T-helper 2 cell treated with Interferon-gamma antibody and Interleukin-4, amounts not matched to agents 5 μg/mL and 100 μg/mL, for 36 hours (primary cell): ENCODE results near the gene PTPRN2.

Source experiments
- DNase-seq: peaks from one replicate; pipeline ENCODE4 v3.0.0; 2021; ENCODE audit warnings: low spot score
- H3K27ac Mint-ChIP-seq: one replicate; pipeline ENCODE4 v1.8.0; 2021; ENCODE audit warnings: mild to moderate bottlenecking, mixed read lengths
- H3K27me3 Mint-ChIP-seq: one replicate; pipeline ENCODE4 v1.8.0; 2021; ENCODE audit warnings: low read depth, mixed read lengths
- H3K36me3 Mint-ChIP-seq: one replicate; pipeline ENCODE4 v1.8.0; 2021; ENCODE audit warnings: low read depth, mixed read lengths
- H3K4me1 Mint-ChIP-seq: one replicate; pipeline ENCODE4 v1.8.0; 2021; ENCODE audit warnings: low read depth, mixed read lengths
- H3K4me3 Mint-ChIP-seq: one replicate; pipeline ENCODE4 v1.8.0; 2022; ENCODE audit warnings: mild to moderate bottlenecking, moderate library complexity, mixed read lengths
- H3K9me3 Mint-ChIP-seq: one replicate; pipeline ENCODE4 v1.8.0; 2021; ENCODE audit warnings: mixed read lengths

The PTPRN2 gene

GRCh38 chr7:157612009-157612663 lies 975.5 kb downstream of the PTPRN2 start:
- DNase-seq: no peak
- peaks cover 2% of the 10 kb centered on the region for H3K27me3 Mint-ChIP-seq
- H3K4me1 Mint-ChIP-seq: peaks cover 5% of the 10 kb centered on the region
- H3K36me3 Mint-ChIP-seq: no peaks in the 10 kb centered on the region
- H3K4me3 Mint-ChIP-seq: peak overlapping the region; percentile 87
- H3K9me3 Mint-ChIP-seq: no peaks in the 10 kb centered on the region
- peak overlapping the region; percentile 80 for H3K27ac Mint-ChIP-seq

GRCh38 chr7:157611341-157611740 lies 976.3 kb downstream of the PTPRN2 start:
- Mint-ChIP-seq H3K27ac (peak overlapping the region; percentile 52), H3K4me3 (peak overlapping the region; percentile 61), H3K9me3 (no peaks in the 10 kb centered on the region), H3K36me3 (no peaks in the 10 kb centered on the region), H3K27me3 (peaks cover 2% of the 10 kb centered on the region), H3K4me1 (peaks cover 5% of the 10 kb centered on the region)
- no peak for DNase-seq

- Mint-ChIP-seq H3K9me3 (no peaks in the 10 kb centered on the region), H3K4me3 (peak overlapping the region; percentile 61), H3K27me3 (peaks cover 2% of the 10 kb centered on the region), H3K4me1 (peaks cover 5% of the 10 kb centered on the region), H3K36me3 (no peaks in the 10 kb centered on the region), H3K27ac (no peak overlapping the region)
- no peak for DNase-seq
Measured at GRCh38 chr7:157610671-157611295, 976.8 kb downstream of the PTPRN2 start.

GRCh38 chr7:157609932-157610640 lies 977.5 kb downstream of the PTPRN2 start:
- no peaks in the 10 kb centered on the region for H3K36me3 Mint-ChIP-seq
- peaks cover 2% of the 10 kb centered on the region for H3K27me3 Mint-ChIP-seq
- no peak overlapping the region for H3K27ac Mint-ChIP-seq
- DNase-seq: no peak
- H3K4me3 Mint-ChIP-seq: no peak overlapping the region
- H3K9me3 Mint-ChIP-seq: no peaks in the 10 kb centered on the region
- peaks cover 5% of the 10 kb centered on the region for H3K4me1 Mint-ChIP-seq

GRCh38 chr7:157609516-157609915 lies 978.1 kb downstream of the PTPRN2 start:
- H3K36me3 Mint-ChIP-seq: no peaks in the 10 kb centered on the region
- H3K4me1 Mint-ChIP-seq: peaks cover 5% of the 10 kb centered on the region
- H3K9me3 Mint-ChIP-seq: no peaks in the 10 kb centered on the region
- H3K27me3 Mint-ChIP-seq: peaks cover 2% of the 10 kb centered on the region
- H3K27ac Mint-ChIP-seq: no peak overlapping the region
- no peak overlapping the region for H3K4me3 Mint-ChIP-seq
- DNase-seq: no peak

- no peak for DNase-seq
- Mint-ChIP-seq H3K27me3 (no peaks in the 10 kb centered on the region), H3K4me1 (peaks cover 1% of the 10 kb centered on the region), H3K27ac (no peak overlapping the region), H3K9me3 (no peaks in the 10 kb centered on the region), H3K36me3 (no peaks in the 10 kb centered on the region), H3K4me3 (no peak overlapping the region)
Measured at GRCh38 chr7:157607218-157607617, 980.4 kb downstream of the PTPRN2 start.

GRCh38 chr7:157606140-157606539 lies 981.5 kb downstream of the PTPRN2 start:
- H3K4me3 Mint-ChIP-seq: no peak overlapping the region
- no peak overlapping the region for H3K27ac Mint-ChIP-seq
- DNase-seq: no peak
- H3K36me3 Mint-ChIP-seq: no peaks in the 10 kb centered on the region
- no peaks in the 10 kb centered on the region for H3K4me1 Mint-ChIP-seq
- no peaks in the 10 kb centered on the region for H3K27me3 Mint-ChIP-seq
- H3K9me3 Mint-ChIP-seq: no peaks in the 10 kb centered on the region

- Mint-ChIP-seq H3K27ac (no peak overlapping the region), H3K4me1 (no peaks in the 10 kb centered on the region), H3K9me3 (no peaks in the 10 kb centered on the region), H3K27me3 (no peaks in the 10 kb centered on the region), H3K36me3 (no peaks in the 10 kb centered on the region), H3K4me3 (no peak overlapping the region)
- no peak for DNase-seq
Measured at GRCh38 chr7:157605638-157606037, 982.0 kb downstream of the PTPRN2 start.

GRCh38 chr7:157604661-157605381 lies 982.8 kb downstream of the PTPRN2 start:
- H3K27me3 Mint-ChIP-seq: no peaks in the 10 kb centered on the region
- no peaks in the 10 kb centered on the region for H3K9me3 Mint-ChIP-seq
- DNase-seq: no peak
- no peak overlapping the region for H3K4me3 Mint-ChIP-seq
- no peaks in the 10 kb centered on the region for H3K36me3 Mint-ChIP-seq
- no peak overlapping the region for H3K27ac Mint-ChIP-seq
- no peaks in the 10 kb centered on the region for H3K4me1 Mint-ChIP-seq

GRCh38 chr7:157603716-157604115 lies 983.9 kb downstream of the PTPRN2 start:
- no peaks in the 10 kb centered on the region for H3K36me3 Mint-ChIP-seq
- no peaks in the 10 kb centered on the region for H3K27me3 Mint-ChIP-seq
- no peaks in the 10 kb centered on the region for H3K9me3 Mint-ChIP-seq
- no peak overlapping the region for H3K4me3 Mint-ChIP-seq
- H3K4me1 Mint-ChIP-seq: no peaks in the 10 kb centered on the region
- DNase-seq: no peak
- no peak overlapping the region for H3K27ac Mint-ChIP-seq

- no peak for DNase-seq
- Mint-ChIP-seq H3K27me3 (no peaks in the 10 kb centered on the region), H3K27ac (no peak overlapping the region), H3K4me3 (no peak overlapping the region), H3K9me3 (no peaks in the 10 kb centered on the region), H3K4me1 (no peaks in the 10 kb centered on the region), H3K36me3 (no peaks in the 10 kb centered on the region)
Measured at GRCh38 chr7:157603005-157603404, 984.6 kb downstream of the PTPRN2 start.

GRCh38 chr7:157602581-157602980 lies 985.0 kb downstream of the PTPRN2 start:
- no peak overlapping the region for H3K27ac Mint-ChIP-seq
- no peak for DNase-seq
- H3K4me1 Mint-ChIP-seq: no peaks in the 10 kb centered on the region

GRCh38 chr7:157602156-157602555 lies 985.5 kb downstream of the PTPRN2 start:
- DNase-seq: no peak
- no peaks in the 10 kb centered on the region for H3K4me1 Mint-ChIP-seq
- H3K9me3 Mint-ChIP-seq: no peaks in the 10 kb centered on the region
- no peaks in the 10 kb centered on the region for H3K36me3 Mint-ChIP-seq
- H3K4me3 Mint-ChIP-seq: no peak overlapping the region
- H3K27ac Mint-ChIP-seq: no peak overlapping the region
- no peaks in the 10 kb centered on the region for H3K27me3 Mint-ChIP-seq

More at GRCh38 chr7:157602581-157602980, 985.0 kb downstream of the PTPRN2 start:
- Mint-ChIP-seq H3K36me3 (no peaks in the 10 kb centered on the region), H3K9me3 (no peaks in the 10 kb centered on the region), H3K27me3 (no peaks in the 10 kb centered on the region), H3K4me3 (no peak overlapping the region)

GRCh38 chr7:157601530-157601929 lies 986.1 kb downstream of the PTPRN2 start:
- DNase-seq: no peak
- Mint-ChIP-seq H3K4me1 (no peaks in the 10 kb centered on the region), H3K9me3 (no peaks in the 10 kb centered on the region), H3K27me3 (no peaks in the 10 kb centered on the region), H3K27ac (no peak overlapping the region), H3K4me3 (no peak overlapping the region), H3K36me3 (no peaks in the 10 kb centered on the region)
